ENCODE data around the gene INTS13.
"Not testable (repeated sequence)": the region's sequence is repeated elsewhere in the genome, so short reads cannot be mapped to it uniquely, and the experiment has no call there.

INTS13 gene

DNA sequence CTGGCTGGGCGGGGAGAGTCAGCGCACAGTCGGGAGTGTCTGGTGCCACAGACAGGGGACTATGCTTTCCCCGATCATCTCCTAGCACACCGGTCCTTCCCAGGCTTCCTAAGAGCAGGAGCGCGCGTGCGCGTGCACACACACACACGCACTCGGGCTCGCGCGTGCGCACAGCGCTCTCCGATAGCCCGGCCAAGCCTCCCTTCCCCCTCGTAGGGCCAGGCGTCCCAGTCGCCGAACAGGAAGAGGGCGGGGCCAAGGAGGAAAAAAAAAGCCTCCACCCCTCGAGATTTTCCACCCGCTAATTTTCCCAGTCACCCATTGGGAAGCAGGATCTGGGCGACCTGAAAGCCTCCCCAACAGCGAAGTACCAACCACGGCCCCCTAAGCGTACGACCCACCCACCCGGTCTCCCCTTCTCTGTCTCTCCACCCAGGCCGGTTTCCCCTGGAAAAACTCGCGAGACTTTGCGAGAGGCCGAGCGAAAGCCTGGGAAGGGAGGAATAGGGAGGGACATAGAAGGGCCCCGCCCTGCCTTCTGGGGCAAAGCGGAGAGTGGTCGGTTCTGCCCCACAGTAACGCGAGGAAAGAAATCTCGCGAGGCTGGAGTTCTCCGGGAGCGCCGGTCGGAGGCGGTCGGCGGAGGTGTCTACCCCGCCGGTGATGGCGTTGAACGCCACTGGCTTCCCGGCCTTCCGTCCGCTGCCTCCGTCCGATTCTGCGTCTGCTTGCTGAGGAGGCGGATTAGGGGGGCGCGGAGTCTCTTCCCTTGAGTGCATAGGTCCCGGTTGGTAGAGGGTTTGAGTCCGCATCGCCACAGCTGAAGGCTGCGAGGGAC lies at the start of gene INTS13, which contains the start of gene FGFR1OP2:
INTS13 (minus strand) TSS at position 119 of the 838 bp plus-strand sequence. CDS start 1,178 bp downstream, outside the sequence.
FGFR1OP2 (plus strand) TSS at position 608 of the 838 bp plus-strand sequence. CDS start 15,689 bp downstream, outside the sequence.
- H3K36me3 ChIP-seq (ENCODE audit: insufficient read depth, low read length) = no peaks in the 10 kb centered on the region
- H3K9me3 ChIP-seq (ENCODE audit: low read length) = no peaks in the 10 kb centered on the region
- H3K27ac ChIP-seq (ENCODE audit: low read depth, low read length) = peak within 1 kb of the TSS; percentile 99
- no peaks in the 10 kb centered on the region for H3K27me3 ChIP-seq (ENCODE audit: control insufficient read depth in 1 of 2, insufficient read depth in 2 of 2, low read length in 2 of 2)
- H3K4me3 ChIP-seq (ENCODE audit: low read depth in 1 of 2, low read length in 2 of 2) = peak within 1 kb of the TSS; percentile 68 to 92
- peaks cover 21% of the 10 kb centered on the region for H3K4me1 ChIP-seq (ENCODE audit: insufficient read depth, low read length)
- peak within 1 kb of the TSS; percentile 62 for H3K9ac ChIP-seq (ENCODE audit: low read length)

- Histone ChIP-seq H3K36me3 (ENCODE audit: insufficient read depth, low read length) (peaks cover 30% of the 10 kb centered on the region), H3K4me1 (ENCODE audit: insufficient read depth, low read length) (no peaks in the 10 kb centered on the region), H3K27ac (ENCODE audit: low read depth, low read length) (no peak overlapping the region), H3K9ac (ENCODE audit: low read length) (no peak overlapping the region), H3K9me3 (ENCODE audit: low read length) (no peaks in the 10 kb centered on the region), H3K4me3 (ENCODE audit: low read depth in 1 of 2, low read length in 2 of 2) (no peak overlapping the region), H3K27me3 (ENCODE audit: control insufficient read depth in 1 of 2, insufficient read depth in 2 of 2, low read length in 2 of 2) (no peaks in the 10 kb centered on the region)
Measured at GRCh38 chr12:26982866-26983265, 45.1 kb upstream of the INTS13 start.

DNA sequence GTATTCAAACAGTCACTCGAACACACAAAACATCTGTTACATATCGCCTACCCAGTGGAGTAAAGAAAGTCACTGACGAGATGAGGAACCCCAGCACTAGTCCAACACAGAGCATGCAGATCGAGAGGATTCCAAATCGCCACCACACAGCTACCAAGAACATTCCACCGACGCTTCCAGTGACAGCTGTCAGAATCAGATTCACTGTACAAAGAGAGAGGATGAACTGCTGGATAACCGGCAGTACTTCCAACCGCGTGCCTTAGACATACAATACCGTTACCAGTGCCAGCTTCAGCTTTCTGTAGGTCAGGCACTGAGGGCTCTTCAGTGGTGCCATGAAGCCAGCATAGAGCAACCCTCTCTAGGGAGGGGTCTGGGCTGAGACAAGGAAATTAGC lies 42.0 kb upstream of the INTS13 start:
- Histone ChIP-seq H3K27me3 (ENCODE audit: control insufficient read depth in 1 of 2, insufficient read depth in 2 of 2, low read length in 2 of 2) (no peaks in the 10 kb centered on the region), H3K36me3 (ENCODE audit: insufficient read depth, low read length) (peaks cover 35% of the 10 kb centered on the region), H3K27ac (ENCODE audit: low read depth, low read length) (no peak overlapping the region), H3K4me1 (ENCODE audit: insufficient read depth, low read length) (no peaks in the 10 kb centered on the region), H3K9me3 (ENCODE audit: low read length) (no peaks in the 10 kb centered on the region), H3K9ac (ENCODE audit: low read length) (no peak overlapping the region), H3K4me3 (ENCODE audit: low read depth in 1 of 2, low read length in 2 of 2) (no peak overlapping the region)

GRCh38 chr12:26978801-26979200 lies 41.0 kb upstream of the INTS13 start:
- Histone ChIP-seq H3K27me3 (ENCODE audit: control insufficient read depth in 1 of 2, insufficient read depth in 2 of 2, low read length in 2 of 2) (no peaks in the 10 kb centered on the region), H3K27ac (ENCODE audit: low read depth, low read length) (no peak overlapping the region), H3K9ac (ENCODE audit: low read length) (no peak overlapping the region), H3K4me3 (ENCODE audit: low read depth in 1 of 2, low read length in 2 of 2) (no peak overlapping the region), H3K9me3 (ENCODE audit: low read length) (no peaks in the 10 kb centered on the region), H3K36me3 (ENCODE audit: insufficient read depth, low read length) (peaks cover 39% of the 10 kb centered on the region), H3K4me1 (ENCODE audit: insufficient read depth, low read length) (no peaks in the 10 kb centered on the region)

- Histone ChIP-seq H3K4me3 (ENCODE audit: low read depth in 1 of 2, low read length in 2 of 2) (no peak overlapping the region), H3K27me3 (ENCODE audit: control insufficient read depth in 1 of 2, insufficient read depth in 2 of 2, low read length in 2 of 2) (no peaks in the 10 kb centered on the region), H3K36me3 (ENCODE audit: insufficient read depth, low read length) (peaks cover 37% of the 10 kb centered on the region), H3K27ac (ENCODE audit: low read depth, low read length) (no peak overlapping the region), H3K9me3 (ENCODE audit: low read length) (no peaks in the 10 kb centered on the region), H3K9ac (ENCODE audit: low read length) (no peak overlapping the region), H3K4me1 (ENCODE audit: insufficient read depth, low read length) (no peaks in the 10 kb centered on the region)
Measured at GRCh38 chr12:26976687-26977086, 38.9 kb upstream of the INTS13 start.

DNA sequence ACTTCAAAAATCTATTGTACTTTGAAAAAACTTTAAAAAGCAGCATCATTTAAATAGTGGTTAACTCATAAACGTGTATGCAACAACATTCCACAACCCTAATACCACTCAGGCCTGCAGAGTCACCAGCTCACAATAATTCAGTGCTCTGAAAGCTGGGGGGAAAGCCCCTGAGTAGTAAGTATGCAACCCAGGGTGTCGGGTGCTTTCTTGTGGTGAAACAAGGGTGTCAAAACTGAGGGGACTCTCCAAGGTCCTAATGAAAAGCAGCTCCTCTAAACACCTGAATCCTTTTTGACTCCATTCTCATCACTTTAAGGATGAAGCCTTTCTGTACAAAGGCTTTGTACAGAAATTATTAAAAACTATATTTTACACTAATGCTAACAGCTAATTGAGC lies 34.2 kb upstream of the INTS13 start:
- Histone ChIP-seq H3K4me3 (ENCODE audit: low read depth in 1 of 2, low read length in 2 of 2) (no peak overlapping the region), H3K9me3 (ENCODE audit: low read length) (no peaks in the 10 kb centered on the region), H3K36me3 (ENCODE audit: insufficient read depth, low read length) (peaks cover 33% of the 10 kb centered on the region), H3K9ac (ENCODE audit: low read length) (no peak overlapping the region), H3K4me1 (ENCODE audit: insufficient read depth, low read length) (no peaks in the 10 kb centered on the region), H3K27me3 (ENCODE audit: control insufficient read depth in 1 of 2, insufficient read depth in 2 of 2, low read length in 2 of 2) (no peaks in the 10 kb centered on the region), H3K27ac (ENCODE audit: low read depth, low read length) (no peak overlapping the region)

- H3K9me3 ChIP-seq (ENCODE audit: low read length) = no peaks in the 10 kb centered on the region
- no peaks in the 10 kb centered on the region for H3K27me3 ChIP-seq (ENCODE audit: control insufficient read depth in 1 of 2, insufficient read depth in 2 of 2, low read length in 2 of 2)
- H3K27ac ChIP-seq (ENCODE audit: low read depth, low read length) = no peak overlapping the region
- no peak overlapping the region for H3K9ac ChIP-seq (ENCODE audit: low read length)
- peaks cover 34% of the 10 kb centered on the region for H3K36me3 ChIP-seq (ENCODE audit: insufficient read depth, low read length)
- H3K4me3 ChIP-seq (ENCODE audit: low read depth in 1 of 2, low read length in 2 of 2) = no peak overlapping the region
- no peaks in the 10 kb centered on the region for H3K4me1 ChIP-seq (ENCODE audit: insufficient read depth, low read length)
Measured at GRCh38 chr12:26970136-26970535, 32.4 kb upstream of the INTS13 start.

GRCh38 chr12:26966842-26967241 lies 29.1 kb upstream of the INTS13 start:
- H3K9ac ChIP-seq (ENCODE audit: low read length) = no peak overlapping the region

DNA sequence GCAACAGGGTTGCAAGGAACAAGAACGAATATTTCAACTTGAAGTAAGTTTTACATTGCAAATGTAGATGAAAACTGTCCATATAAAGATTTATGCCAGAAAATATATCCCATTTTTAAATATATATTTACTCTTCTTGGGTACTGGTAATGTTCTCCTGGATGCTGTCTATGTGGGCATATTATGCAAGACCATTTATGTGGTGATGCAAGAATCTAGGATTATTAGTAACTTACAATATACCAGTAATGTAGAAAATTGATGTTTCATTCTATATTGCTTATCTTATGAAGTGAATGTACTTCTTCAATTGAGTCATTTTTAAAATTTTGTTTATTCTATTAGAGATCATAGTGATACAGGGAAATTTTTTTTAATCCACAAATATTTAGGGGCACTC lies 25.6 kb upstream of the INTS13 start:
- H3K9me3 ChIP-seq (ENCODE audit: low read length) = no peaks in the 10 kb centered on the region
- no peaks in the 10 kb centered on the region for H3K27me3 ChIP-seq (ENCODE audit: control insufficient read depth in 1 of 2, insufficient read depth in 2 of 2, low read length in 2 of 2)
- no peaks in the 10 kb centered on the region for H3K4me1 ChIP-seq (ENCODE audit: insufficient read depth, low read length)
- H3K36me3 ChIP-seq (ENCODE audit: insufficient read depth, low read length) = peaks cover 16% of the 10 kb centered on the region
- no peak overlapping the region for H3K9ac ChIP-seq (ENCODE audit: low read length)
- H3K4me3 ChIP-seq (ENCODE audit: low read depth in 1 of 2, low read length in 2 of 2) = no peak overlapping the region
- H3K27ac ChIP-seq (ENCODE audit: low read depth, low read length) = no peak overlapping the region

More at GRCh38 chr12:26966842-26967241, 29.1 kb upstream of the INTS13 start:
- no peak overlapping the region for H3K27ac ChIP-seq (ENCODE audit: low read depth, low read length)
- H3K27me3 ChIP-seq (ENCODE audit: control insufficient read depth in 1 of 2, insufficient read depth in 2 of 2, low read length in 2 of 2) = no peaks in the 10 kb centered on the region
- H3K4me1 ChIP-seq (ENCODE audit: insufficient read depth, low read length) = no peaks in the 10 kb centered on the region
- H3K4me3 ChIP-seq (ENCODE audit: low read depth in 1 of 2, low read length in 2 of 2) = no peak overlapping the region
- peaks cover 32% of the 10 kb centered on the region for H3K36me3 ChIP-seq (ENCODE audit: insufficient read depth, low read length)
- H3K9me3 ChIP-seq (ENCODE audit: low read length) = no peaks in the 10 kb centered on the region

- Histone ChIP-seq H3K27ac (ENCODE audit: low read depth, low read length) (no peak overlapping the region), H3K4me1 (ENCODE audit: insufficient read depth, low read length) (no peaks in the 10 kb centered on the region), H3K36me3 (ENCODE audit: insufficient read depth, low read length) (peaks cover 20% of the 10 kb centered on the region), H3K9me3 (ENCODE audit: low read length) (no peaks in the 10 kb centered on the region), H3K9ac (ENCODE audit: low read length) (no peak overlapping the region), H3K4me3 (ENCODE audit: low read depth in 1 of 2, low read length in 2 of 2) (no peak overlapping the region), H3K27me3 (ENCODE audit: control insufficient read depth in 1 of 2, insufficient read depth in 2 of 2, low read length in 2 of 2) (no peaks in the 10 kb centered on the region)
Measured at GRCh38 chr12:26961803-26962202, 24.0 kb upstream of the INTS13 start.

DNA sequence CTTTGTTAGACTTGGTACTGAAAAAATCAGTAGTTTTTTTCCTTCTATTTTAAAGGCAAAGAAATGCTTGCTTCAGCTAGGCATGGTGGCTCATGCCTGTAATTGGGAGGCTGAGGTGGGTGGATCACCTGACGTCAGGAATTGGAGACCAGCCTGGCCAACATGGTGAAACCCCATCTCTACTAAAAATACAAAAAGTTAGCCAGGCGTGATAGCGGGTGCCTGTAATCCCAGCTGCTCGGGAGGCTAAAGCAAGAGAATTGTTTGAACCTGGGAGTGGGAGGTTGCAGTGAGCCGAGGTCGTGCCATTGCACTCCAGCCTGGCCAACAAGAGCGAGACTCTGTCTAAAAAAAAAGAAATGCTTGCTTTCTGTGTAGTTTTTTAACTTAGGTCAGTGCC lies 23.6 kb upstream of the INTS13 start:
- not testable (repeated sequence) for H3K4me1 ChIP-seq (ENCODE audit: insufficient read depth, low read length); H3K4me3 ChIP-seq (ENCODE audit: low read depth in 1 of 2, low read length in 2 of 2); H3K27ac ChIP-seq (ENCODE audit: low read depth, low read length); H3K9ac ChIP-seq (ENCODE audit: low read length); H3K27me3 ChIP-seq (ENCODE audit: control insufficient read depth in 1 of 2, insufficient read depth in 2 of 2, low read length in 2 of 2); H3K9me3 ChIP-seq (ENCODE audit: low read length)
- peaks cover 20% of the 10 kb centered on the region for H3K36me3 ChIP-seq (ENCODE audit: insufficient read depth, low read length)

DNA sequence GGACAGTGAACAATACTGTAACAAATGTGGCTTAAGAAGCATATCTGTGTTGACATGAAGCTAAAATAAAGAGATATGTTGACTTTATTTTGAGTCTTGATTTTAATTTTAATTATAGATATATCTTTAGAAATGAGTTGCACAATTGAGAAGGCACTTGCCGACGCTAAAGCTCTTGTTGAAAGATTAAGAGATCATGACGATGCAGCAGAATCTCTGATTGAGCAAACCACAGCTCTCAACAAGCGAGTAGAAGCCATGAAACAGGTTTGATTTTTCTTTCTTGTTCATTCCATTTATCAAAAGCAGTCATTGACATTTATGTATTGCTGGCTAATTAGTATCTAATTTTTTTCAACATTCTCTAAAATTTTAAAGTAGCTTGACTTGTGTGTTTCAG lies 16.2 kb upstream of the INTS13 start:
- no peaks in the 10 kb centered on the region for H3K9me3 ChIP-seq (ENCODE audit: low read length)
- H3K27me3 ChIP-seq (ENCODE audit: control insufficient read depth in 1 of 2, insufficient read depth in 2 of 2, low read length in 2 of 2) = no peaks in the 10 kb centered on the region
- peaks cover 4% of the 10 kb centered on the region for H3K4me1 ChIP-seq (ENCODE audit: insufficient read depth, low read length)
- H3K36me3 ChIP-seq (ENCODE audit: insufficient read depth, low read length) = peaks cover 18% of the 10 kb centered on the region
- no peak overlapping the region for H3K27ac ChIP-seq (ENCODE audit: low read depth, low read length)
- H3K4me3 ChIP-seq (ENCODE audit: low read depth in 1 of 2, low read length in 2 of 2) = no peak overlapping the region
- H3K9ac ChIP-seq (ENCODE audit: low read length) = no peak overlapping the region

Measured in muscle layer of colon (tissue), 2 donors.